GM18868 (cell line): ENCODE results near the gene GIT1.

ENCODE experiments used
- ATAC-seq: cut with Tn5 transposase; IDR thresholded peaks from one replicate; pipeline ENCODE4 v1.9.1; 2021; ENCODE audit warnings: mild to moderate bottlenecking, moderate library complexity; ENCODE audit not compliant: unreplicated experiment

The GIT1 gene

DNA sequence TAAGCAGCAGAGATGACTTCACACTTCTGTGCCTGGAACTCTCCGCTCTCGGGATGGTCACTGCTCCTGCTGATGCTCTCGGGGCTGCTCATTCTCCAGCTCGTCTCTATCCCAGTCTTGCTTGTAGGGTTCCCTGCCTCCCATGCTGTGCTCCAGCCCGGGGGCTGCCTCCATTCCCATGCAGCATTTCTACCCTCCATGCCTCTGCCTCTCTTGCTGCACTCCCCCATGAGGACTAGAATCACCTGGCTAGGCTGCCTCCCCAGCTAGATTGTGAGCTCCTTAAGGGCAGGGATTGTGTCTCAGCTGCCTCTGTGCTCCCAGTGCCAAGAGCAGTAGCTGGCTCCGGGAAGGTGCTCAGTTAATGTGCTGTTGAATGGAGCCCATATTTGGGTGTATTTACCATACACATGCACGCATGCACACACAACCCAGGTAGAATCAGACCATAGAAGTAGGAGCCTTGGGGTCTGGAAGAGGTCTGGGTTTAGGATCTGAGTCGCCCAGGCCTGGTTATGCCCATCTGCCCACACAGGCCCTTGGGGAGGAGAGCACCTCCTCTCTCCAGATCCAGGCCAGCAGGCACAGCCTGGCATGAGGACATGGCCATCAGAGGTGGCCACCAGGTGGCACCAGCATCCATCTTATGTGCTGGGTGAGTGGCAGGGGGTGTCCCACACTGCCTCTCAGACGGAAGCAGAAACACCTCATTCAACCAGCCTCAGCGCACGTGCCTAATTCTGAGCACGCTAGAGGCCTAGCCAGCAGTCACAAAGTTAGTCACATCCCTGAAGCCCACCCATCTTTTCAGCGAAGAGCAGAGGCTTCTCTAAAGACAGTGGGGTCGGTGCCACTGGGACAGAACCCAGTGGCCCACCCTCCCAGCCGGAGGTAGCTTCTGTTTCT is 9.3 kb downstream of the GIT1 start:
- ATAC-seq = peak; percentile 82

DNA sequence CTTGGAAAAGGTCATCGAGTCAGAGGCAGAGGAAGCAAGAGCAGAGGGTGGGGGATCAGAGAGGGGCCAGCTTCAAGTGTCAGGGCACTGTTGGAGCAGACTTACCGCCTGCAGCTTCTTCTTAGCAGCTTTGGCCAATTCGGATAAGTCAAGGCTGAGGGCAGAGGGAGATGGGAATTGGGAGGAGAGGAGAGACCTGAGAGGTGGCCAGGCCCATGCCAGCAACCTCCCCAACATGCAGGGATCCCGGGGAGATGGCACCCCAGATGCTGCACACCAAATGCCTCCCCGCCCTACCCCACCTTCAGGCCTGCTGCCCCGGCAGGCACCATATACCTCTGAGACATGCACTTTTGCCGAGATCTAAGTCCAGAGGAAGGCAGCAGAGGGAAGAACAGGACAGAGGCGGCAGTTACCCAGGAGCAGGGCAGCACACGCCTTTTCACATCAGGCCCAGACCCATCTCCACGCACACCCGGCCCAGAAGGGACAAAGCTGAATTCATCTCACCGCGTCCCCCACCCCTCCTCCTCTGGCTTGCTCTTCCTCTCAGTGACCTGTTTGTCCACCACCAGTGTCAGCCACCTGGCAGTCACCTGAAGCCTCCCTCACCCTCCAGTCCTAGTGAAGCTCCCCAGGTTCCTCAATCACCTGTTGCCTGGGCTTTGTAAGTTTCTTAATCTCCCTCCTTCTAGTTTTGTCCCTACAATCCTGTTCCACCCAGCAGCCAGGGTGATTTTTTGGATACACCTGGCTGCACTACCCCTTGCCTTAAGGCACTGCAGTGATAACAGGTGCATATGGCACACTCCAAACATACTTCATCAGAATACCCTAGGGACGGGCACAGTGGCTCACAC is 10.6 kb downstream of the GIT1 start:
- no peak for ATAC-seq

DNA sequence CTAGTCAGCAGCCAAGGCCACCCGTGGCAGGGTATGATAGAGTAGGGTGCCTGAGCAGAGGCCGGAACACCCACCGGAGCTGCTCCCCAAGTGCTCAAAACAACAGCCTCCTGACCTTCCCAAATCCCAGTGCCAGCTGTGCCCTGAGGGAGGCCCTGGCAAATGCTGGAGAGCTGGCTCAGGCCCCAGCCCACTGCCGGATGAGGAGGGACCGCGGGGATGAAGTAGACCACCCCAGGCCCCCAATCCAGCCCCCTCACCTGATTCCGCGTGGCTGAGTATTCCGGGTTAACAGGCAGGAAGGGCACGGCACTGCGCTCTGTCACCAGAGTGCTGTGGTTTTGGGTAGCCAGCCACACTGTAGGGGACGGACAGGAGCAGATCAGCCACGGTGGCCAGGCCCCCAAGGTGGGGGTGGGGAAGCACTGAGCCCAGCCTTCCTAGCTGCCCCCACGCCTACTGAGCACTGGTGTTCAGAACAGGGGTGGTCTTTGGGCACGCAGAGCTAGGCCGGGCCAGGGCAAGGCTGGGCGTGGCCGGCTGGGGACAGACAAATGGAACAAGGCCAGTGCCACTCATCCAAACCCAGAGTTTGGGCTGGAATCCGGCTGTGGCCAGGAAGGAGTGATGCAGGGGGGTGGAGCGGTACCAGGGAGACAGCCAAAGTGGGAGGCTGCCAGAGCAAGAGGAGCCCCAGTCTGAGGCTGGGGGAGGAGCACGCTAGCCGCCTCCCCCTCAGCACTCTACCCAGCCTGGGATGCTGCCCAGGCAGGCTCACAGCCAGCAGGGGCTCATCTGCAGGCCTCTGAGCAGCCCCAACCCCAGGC is 11.8 kb downstream of the GIT1 start:
- ATAC-seq = no peak

DNA sequence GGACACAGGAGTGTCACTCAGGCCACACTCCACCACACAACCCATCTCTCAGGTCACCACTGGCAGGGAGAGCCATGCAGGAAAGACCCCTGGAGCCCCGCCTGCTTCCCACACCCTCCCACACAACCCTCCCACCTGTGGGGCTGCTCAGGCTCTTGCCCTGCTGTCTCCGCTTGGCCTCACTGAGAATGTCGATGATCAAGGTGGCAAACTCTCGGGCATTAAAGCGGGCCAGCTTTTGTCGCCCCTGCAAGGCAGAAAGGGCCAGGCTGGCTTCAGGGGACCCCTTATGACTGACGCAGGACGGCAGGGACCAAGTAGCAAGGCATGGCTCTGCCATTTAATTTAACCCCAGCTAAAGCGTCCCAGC is 12.5 kb downstream of the GIT1 start:
- ATAC-seq = no peak

DNA sequence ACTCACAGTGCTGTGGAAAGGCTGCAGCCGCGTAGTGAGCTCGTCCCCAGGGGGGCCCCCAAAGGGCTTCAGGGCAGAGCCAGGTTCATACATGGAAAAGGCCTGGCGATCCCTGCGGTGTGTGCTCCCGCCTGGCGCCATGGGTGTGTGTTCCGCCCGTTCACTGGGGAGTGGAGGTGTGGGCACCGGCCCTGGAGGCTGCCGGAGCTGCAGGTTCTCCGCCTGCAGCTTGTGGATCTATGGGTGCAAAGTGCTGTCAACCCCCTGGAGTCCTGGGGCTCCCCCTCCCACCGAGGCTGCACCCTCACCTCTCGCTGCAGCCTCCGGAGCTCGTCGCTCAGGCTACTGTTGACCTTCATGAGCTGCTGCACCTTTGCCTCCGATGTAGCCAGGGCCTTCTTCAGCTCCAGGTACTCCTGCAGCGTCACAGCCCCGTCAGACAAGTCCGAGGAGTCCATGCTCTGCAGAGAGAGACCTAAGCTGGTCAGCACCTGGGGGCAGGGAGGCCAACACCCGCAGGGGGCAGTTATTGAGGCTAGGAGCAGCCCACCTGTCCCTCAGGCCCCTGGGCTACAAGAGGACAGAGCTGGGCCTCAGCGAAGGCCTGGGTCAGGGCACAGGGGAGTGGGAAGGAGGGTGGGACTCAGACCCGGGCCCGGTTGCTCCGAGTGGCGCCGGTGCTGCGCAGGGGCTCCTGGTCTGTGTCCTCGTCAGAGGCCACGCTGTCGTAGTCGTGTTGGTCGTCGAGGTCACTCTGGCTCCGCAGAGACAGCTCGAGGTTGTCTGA is 13.0 kb downstream of the GIT1 start:
- ATAC-seq = no peak

DNA sequence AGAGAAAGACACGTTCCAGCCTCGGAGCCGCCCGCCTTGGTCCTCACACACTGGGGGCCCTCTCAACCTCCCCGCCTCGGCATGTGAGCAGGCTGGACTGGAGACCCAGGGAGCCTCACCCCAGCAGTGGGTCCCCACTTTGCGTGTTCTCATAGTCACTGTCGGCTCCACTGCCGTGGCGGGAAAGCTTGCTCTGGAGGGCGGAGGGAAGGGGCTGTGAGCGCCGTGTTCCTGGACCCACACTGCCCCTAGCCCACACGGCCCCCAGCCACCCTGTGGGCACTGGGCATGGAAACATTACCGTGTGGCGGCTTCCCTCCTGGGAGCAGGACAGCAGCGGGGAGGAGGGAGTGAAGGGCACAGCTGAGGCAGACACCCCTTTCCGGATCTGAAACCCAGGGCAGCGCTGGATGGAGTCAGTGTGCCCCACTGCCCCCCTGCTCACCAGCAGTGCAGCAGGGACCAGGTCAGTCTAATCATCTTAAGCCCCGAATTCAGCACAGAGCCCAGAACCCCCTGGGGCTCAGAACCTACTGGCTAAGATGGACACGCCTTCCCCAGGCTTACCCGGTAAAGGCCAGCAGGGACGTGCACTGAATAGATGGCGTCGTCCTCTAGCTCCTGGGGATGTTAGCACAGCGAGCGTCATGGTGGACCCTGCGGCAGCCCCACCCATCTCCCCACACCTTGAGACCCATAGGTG is 13.8 kb downstream of the GIT1 start:
- ATAC-seq = no peak

DNA sequence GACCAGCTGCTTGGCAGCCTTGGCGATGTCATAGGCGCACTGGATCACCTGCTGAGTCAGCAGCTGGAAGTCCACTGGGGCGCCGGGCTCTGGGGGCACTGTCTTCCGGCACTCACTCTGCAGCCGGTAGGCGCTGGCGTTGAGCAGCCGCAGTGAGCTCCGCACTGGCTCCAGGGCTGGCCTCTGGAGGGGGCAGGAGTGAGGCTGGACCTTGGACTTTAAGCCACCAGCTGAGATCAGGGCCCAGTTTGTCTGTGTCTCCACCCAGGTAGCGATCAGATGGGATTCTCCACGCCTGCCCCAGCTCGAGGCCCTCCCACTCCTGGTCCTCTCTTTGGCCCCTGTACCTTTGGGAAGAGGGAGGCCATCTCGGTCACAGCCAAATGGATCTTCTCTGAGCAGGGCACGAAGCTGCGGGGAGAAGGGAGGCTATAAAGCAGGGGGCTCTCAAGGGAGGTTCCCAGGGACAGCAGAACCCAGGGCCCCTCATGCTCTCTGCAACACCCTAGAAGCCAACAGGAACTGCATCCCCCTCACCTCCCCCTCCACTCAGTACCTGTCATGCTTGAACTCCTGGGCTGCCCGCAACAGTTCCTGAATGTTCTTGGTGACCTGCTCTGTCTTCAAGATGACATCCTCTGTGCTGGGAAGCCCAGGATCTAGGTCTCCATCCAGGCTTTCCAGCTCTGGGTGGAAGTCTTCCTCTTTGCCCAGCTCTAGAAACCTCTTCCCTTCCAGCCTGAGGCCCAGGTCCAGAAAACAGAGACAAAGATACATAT is 14.5 kb downstream of the GIT1 start:
- no peak for ATAC-seq

DNA sequence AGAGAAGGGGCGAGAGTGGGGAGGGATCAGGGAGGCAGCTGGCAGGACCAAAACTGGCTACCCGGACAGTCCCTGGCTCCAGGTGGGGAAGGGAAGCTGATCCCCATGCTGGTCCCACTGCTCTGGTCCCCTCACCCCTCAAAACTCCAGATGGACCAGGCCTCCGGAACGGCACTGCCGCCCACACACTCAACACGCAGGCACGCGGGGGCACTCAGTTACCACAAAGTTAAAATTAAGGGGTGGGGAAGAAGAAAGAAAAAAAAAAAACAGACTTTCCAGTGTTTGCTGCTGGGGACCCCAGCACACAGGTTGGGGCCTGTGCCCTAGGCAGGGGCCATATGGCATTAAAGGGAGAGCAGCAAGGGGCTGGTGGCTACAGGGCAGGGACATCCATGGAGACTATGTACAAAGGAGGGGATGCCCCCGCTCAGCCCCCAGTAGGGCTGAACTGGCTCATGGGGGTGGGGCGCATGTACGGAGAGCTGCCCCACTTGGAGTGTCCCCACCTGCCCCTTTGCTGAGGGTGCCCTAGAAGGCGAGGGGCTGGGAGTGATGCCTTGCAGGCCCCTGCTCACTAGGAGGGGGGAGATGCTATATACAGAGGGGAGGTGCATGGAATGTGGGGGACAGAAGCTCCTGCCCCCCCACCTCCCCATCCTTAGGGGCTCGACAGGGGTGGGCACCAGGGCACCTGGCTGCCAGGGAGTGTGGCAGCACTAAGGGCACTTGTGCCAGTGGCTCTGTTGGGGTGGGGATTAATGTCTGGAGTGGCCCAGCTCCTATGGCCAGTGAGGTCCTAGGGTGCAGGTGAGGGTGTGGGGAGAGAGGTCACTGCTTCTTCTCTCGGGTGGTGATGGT is 15.3 kb downstream of the GIT1 start:
- no peak for ATAC-seq

DNA sequence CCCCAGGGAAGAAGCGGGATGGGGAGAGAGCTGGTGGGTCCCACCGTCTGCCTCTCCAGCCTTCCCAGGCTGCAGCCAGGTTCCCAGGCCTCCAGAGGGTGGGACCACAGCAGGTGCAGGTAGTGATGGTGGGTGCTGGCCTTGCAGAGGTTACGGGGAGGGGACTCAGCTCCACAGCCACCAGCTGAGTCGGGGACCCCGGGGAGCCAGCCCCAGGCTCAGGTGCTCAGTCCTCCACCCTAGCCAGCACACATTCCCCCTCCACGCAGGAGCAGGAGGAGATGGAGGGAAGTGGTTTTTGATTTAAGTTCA is 15.9 kb downstream of the GIT1 start:
- no peak for ATAC-seq

DNA sequence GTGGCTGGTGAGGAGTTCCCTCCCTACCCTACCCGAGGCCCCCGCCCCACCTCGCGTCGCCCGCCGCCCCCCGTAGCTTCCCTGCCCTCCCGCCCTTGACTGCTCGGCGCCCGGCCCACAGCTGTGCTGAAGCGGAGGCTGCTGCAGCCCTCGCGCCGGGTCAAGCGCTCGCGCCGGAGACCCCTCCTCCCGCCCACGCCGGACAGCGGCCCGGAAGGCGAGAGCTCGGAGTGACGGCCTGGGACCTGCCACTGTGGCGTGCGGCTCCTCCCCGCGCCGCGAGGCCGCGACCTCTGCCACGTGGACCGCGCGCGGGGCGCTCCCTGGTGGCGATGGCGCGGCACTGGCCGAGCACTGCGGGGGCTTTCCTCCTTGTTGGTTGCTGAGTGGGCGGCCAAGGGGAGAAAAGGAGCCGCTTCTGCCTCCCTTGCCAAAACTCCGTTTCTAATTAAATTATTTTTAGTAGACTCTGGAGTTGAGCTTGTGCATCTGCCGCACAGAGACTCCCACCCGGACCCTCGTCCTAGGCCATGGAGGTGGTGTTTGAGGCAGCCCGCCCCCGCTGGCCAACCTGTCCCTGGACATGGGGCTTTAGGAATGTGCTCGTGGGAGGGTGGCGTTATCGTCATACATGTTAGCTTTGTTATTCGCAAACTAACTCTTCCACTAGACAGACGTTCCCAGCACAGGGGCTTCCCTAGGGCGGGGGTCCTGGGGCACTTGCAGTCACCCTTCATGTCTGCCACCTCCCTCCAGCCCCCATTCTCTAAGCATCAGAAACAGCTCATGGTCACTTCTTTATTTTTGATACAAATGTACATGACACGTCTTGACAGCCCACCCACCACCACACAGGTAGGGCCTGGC is 16.5 kb downstream of the GIT1 start:
- ATAC-seq = no peak

DNA sequence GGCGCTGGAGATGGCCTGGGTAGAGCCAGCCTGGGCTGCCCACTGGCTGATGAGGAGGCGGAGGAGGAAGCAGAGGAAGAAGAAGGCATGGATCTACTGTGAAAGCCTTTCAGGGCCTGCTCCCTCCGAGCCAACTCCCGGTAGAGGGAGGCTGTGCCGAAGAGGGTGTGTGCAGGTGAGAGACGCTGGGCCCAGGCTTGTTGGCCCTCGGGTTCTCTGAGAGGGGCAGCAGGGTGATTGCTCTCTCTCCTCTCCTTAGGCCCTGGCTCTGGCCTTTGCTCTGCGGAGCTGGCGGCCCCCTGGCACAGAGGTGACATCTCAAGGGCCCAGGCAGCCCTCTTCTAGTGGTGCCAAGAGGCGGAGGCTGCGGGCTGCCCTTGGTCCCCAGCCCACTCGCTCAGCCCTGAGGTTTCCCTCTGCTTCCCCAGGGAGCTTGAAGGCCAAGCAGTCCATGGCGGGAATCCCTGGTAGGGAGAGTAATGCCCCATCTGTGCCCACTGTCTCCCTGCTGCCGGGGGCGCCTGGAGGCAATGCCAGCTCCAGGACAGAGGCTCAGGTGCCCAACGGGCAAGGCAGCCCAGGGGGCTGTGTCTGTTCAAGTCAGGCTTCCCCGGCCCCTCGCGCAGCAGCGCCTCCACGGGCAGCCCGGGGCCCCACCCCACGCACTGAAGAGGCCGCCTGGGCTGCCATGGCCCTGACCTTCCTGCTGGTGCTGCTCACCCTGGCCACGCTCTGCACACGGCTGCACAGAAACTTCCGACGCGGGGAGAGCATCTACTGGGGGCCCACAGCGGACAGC is 17.4 kb downstream of the GIT1 start:
- no peak for ATAC-seq

DNA sequence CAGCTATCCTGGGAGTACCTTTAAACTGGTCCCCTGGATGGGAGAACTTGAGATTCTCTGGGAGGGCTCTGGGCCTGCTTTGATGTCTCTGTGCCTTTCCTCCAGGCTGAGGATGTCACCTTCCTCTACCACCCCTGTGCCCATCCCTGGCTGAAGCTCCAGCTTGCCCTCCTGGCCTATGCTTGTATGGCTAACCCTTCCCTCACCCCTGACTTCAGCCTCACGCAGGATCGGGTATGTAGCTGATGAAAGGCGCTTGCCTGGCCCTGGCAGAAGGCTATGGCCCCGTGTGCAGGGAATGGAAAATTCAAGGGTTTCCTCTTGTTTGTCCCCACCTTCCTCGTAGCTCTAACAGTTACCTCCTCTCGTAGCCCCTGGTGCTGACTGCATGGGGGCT is 18.0 kb downstream of the GIT1 start:
- ATAC-seq = no peak

DNA sequence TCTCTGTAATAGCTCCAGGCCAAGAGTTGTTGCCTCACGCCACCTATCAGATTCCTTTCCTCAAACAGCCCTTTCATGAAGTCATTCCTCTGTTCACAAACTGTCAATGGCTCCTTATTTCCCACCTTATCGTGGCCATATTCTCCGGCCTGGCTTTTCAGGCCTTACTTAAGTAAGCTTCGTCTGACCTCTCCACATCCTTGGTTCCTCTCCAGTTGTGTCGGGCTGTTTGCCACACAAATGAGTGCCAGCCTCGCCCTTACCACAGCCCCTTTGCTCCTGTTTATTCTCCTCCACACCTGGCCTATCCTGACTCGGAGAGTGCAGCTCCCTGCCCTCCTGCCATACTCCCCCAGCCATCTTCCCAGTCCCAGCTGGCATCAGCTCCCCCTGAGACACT is 18.9 kb downstream of the GIT1 start:
- no peak for ATAC-seq

DNA sequence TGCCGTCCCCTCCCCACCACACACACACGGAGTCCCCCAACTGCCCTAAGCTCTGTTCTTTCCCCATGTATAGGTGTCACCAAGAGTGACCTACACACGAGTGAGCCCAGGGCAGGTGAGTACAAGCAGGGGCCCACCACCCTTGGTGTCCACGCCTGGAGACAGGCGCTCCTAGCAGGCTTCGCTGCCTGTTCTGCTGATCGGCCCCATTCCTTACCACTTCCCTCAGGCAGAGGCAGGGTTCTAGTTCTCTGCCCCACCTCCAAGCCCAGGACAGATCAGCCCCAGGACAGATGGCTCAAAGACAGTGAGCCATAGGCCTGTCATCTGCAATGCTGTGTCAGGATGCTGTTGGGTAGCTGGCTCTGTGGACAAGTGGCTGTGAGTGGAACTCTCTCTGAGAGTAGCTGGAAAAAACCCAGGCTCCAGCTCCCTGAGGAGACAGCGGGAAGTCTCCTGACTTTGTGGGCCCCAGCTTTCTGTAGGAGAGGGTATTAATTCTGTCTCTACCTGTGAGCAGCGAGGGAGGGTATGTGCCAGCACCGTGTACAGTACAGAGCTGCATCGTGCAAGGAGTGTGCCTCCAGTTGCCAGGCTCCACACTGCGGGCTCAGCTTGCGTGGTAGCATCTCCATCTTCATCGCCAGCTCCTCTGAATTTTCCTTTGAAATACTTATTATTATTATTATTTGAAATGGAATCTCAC is 20.1 kb downstream of the GIT1 start:
- no peak for ATAC-seq

DNA sequence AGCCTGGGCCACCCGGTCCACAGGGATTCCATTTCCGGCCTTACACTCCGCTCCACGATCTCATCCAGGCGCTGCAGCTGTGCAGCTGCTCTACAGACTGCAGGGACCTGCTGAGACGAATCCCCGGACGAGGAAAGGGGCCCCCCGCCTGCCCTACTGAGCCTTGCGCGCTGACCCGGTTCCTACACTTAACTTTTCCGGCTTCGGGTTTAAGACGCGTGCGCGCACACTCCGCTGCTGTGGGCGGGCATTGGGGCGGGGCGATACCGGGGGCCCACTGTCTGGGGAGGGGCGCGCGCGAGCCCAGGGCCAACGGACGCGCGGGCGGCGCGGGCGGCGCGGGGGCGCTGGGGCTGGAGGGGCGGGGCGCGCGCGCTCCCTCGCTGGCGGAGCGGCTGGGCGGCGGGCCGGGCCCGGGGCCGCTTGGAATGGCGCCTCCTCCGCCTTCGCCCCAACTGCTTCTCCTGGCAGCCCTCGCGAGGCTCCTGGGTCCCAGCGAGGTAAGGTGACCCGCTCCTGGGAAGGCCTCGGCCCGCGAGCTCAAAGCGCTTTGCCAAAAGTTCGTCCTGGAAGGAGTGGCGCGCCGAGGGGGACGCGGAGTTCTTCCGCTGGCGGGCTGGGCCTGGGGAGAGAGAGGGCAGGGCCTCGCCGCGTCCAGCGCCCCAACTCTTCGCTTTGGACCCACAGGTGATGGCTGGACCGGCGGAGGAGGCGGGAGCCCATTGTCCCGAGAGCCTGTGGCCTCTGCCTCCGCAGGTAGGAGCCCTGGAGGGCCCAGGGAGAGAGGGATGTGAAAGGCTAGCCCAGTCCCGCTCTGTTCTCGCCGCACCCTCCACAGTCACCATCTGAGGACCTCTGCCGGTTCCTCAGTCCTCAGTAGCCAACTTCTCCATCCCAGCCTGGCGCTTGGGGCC is 20.9 kb downstream of the GIT1 start, which contains the start of gene TP53I13:
Gene TP53I13, plus strand, starts transcription at position 371 of the 914 bp plus-strand sequence. Its CDS starts 58 bp downstream, at position 429.
- peak; percentile 40 for ATAC-seq
